ENCODE measurements around the gene FAM234B.

- TF ChIP-seq CTCF (IDR thresholded peaks at IDR 0.05): no peak
- TF ChIP-seq EZH2 (IDR thresholded peaks at IDR 0.05; ENCODE audit: borderline replicate concordance, insufficient read depth, low read depth, low read length, poor library complexity, severe bottlenecking): no peak
These were observed 59.3 kb downstream of the FAM234B start, which contains the start of gene GSG1 for GRCh38 chr12:13103391-13104033.
